Stimulated activated CD8-positive, alpha-beta memory T cell treated with anti-CD3 and anti-CD28 coated beads, Interleukin-7, amount 100 ng/mL, for 48 hours (primary cell): Measurements from ENCODE around the gene POLR3H.
"Not testable (repeated sequence)": the region's sequence is repeated elsewhere in the genome, so short reads cannot be mapped to it uniquely, and the experiment has no call there.

Source experiments
- DNase-seq, 2 donors: peaks; one replicate each; pipeline ENCODE4 v3.0.0-alpha.2; 2020; ENCODE audit warnings: low read depth in 1 of 2; ENCODE audit errors: extremely low read depth in 1 of 2

POLR3H gene, protein sequence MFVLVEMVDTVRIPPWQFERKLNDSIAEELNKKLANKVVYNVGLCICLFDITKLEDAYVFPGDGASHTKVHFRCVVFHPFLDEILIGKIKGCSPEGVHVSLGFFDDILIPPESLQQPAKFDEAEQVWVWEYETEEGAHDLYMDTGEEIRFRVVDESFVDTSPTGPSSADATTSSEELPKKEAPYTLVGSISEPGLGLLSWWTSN

DNA sequence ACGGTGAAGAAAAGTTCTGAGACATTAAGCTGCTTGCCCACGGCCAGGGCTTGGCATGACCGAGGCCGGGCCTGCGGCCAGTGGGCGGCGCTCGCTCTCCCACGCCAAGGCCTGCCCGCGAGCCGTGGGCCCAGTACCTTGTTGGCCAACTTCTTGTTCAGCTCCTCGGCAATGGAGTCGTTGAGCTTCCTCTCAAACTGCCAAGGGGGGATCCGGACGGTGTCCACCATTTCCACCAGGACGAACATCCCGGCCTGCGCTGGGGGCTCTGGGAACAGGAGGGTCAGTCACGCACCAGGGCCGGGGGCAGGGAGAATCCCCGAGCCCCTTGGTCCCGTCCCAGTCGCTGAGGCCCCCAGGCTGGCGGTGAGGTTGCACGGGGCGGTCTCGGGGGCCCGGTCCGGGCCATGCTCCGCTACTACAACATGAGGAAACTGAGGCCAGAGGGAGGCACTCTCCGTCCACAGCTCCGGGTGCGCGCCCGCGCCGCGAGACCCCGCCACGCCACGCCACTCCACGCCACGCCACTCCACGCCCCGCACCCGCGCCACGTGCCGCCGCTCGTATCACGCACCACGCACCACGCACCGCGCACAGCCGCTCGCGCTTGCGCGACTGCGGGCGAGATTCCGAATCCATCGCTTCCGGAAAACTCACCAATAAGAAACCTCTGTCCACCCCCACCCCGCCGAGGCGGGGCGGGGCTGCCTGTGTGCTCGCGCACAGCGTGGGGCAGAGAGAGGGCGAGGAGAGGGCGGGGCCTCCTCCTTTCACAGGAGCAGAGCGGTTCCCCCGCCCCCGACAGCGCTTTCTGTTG lies at the start of gene POLR3H:
TSS of gene POLR3H (minus strand) at position 617 of the 817 bp plus-strand sequence. CDS start at position 248, 369 bp downstream.
- DNase-seq, result peak; percentile 94 to 98

DNA sequence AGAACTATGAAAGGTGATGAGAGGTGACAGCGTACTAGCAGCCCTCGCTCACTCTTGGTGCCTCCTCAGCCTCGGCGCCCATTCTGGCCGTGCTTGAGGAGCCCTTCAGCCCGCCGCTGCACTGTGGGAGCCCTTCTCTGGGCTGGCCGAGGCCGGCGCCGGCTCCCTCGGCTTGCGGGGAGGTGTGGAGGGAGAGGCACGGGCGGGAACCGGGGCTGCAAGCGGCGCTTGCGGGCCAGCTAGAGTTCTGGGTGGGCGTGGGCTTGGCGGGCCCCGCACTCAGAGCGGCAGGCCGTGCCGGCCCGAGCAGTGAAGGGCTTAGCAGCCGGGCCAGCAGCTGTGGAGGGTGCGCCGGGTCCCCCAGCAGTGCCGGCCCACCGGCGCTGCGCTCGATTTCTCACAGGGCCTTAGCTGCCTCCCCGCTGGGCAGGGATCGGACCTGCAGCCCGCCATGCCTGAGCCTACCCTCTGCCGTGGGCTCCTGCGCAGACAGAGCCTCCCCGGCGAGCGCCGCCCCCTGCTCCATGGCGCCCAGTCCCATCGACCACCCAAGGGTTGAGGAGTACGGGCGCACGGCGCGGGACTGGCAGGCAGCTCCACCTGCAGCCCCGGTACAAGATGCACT lies 49.2 kb upstream of the POLR3H start:
- not testable (repeated sequence) for DNase-seq

DNA sequence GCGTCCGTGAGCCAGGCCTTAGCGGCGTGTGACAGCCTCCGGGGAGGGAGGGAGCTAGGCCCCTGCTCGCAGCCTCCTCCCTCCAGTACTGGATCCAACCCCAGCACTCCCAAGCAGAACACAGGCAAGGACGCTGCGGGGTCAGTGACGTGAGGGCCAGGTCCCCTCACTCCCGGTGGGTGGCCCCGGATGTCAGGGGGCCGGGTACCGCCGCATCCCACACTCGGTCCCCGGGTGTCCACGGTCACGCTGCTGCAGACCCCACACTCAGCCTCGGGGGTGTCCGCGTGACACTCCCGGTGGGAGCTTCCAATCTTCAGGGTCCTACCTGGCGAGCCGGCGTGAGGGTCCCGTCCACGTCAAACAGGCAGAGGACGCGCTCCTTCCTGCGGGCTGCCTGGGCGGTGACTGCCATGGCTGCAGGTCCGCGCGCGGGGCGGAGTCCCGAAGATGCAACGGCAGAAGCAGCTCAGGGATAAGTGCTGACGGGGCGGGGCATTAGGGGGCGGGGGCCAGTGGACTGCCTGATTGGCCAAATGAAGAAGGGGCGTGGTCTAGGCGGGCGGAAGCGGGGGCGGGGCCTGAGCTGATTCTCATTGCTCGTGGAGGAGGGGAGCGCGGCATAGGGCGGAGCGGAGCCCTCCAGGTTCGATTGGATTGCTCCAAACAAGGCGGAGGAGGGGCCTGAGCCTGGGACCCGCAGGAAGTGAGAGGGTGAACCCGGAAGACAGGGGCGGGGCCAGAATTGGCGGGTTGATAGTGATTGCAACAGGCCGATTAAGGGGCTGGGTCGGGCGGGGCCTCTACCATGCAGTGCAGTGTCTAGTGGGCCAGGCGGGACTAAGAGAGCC lies 45.3 kb upstream of the POLR3H start, which contains the start of gene PMM1:
TSS of gene PMM1 (minus strand) at position 450 of the 851 bp plus-strand sequence. CDS start at position 415, 35 bp downstream.
- peak; percentile 100 for DNase-seq

DNA sequence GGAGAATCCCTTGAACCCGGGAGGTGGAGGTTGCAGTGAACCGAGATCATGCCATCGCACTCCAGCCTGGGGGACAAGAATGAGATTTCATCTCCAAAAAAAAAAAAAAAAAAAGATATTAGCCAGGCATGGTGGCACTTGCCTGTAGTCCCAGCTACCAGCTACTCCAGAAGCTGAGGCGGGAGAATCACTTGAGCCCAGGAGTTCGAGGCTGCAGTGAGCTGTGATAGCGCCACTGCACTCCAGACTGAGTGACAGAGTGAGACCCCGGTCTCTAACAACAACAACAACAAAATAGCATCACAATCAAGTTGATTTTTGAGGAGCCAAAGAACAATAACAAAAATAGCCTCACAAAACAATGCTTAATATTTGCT lies 43.1 kb upstream of the POLR3H start:
- no peak for DNase-seq

DNA sequence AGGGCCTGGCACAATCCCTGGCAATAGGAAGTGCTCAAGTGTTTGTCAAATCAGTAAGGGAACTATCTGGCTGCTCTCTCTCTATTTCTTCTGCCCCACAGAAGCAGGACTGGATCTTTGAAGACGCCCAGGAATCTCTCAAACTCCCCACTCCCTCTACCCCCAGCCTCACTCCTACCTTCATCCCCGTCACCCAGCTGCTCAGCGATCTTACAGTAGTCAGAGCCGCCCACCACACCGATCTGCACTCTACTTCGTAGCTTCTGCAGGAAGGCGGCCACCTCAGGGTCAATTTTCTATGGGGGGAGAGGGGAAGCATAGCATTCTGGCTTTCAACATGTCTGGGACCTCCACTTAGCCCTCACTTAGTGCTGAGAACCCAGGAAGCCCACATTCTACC lies 41.6 kb upstream of the POLR3H start:
- DNase-seq, result no peak

DNA sequence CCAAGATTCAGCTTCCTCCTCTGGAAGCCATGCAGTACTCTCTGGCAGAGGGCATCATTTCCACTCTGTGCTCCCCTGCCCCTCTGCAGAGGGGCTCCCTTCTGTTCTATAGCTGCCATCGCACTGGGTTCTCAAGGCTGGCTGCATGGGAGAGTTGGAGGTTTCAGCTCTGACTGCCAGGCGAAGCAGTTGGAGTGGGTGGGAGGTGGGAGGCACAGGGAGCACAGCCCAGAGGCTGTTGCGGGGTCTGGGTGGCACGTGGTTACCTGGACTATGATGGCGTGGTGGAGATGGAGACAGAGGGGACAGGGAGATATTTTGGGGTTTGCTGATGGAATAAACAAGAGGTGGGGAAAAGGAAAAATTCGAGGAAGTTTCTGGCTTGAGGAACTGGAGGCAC lies 40.6 kb upstream of the POLR3H start:
- DNase-seq, result no peak

DNA sequence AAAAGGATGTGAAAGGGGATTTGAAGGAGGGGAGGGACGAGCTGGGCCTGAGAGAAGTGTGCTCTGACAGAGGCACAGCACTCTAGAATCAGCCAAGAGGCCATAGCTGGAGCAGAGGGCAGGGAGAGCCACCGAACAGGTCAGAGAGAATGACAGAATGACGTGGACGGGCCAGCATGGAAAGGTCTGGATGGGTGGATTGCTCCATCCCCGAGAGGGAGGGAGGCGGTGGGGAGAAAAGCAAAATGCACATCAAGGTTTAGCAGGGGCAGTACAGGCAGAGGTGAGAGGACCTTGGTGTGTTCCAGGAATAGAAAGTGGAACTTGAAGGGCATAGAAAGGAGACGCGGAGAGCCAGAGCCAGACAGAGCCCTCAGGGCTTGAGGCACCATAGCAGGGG lies 38.4 kb upstream of the POLR3H start:
- no peak for DNase-seq

DNA sequence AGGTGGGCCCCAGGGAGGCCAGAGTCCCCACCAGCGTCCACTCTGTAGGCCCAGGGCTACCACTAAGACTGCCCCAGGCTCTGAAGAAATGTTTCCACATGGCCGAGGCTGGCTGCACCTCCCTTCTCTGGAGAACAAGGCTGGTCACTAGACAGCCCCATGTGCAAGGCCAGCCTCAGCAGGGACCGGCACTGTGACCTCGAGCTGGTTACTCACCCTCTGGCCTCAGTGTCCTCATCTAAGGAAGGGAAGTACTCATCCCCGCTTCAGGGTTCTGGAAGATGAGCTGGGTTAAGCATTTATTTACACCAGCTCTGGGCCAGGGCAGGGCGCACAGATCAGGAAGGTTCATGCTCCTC lies 35.7 kb upstream of the POLR3H start:
- no peak for DNase-seq

DNA sequence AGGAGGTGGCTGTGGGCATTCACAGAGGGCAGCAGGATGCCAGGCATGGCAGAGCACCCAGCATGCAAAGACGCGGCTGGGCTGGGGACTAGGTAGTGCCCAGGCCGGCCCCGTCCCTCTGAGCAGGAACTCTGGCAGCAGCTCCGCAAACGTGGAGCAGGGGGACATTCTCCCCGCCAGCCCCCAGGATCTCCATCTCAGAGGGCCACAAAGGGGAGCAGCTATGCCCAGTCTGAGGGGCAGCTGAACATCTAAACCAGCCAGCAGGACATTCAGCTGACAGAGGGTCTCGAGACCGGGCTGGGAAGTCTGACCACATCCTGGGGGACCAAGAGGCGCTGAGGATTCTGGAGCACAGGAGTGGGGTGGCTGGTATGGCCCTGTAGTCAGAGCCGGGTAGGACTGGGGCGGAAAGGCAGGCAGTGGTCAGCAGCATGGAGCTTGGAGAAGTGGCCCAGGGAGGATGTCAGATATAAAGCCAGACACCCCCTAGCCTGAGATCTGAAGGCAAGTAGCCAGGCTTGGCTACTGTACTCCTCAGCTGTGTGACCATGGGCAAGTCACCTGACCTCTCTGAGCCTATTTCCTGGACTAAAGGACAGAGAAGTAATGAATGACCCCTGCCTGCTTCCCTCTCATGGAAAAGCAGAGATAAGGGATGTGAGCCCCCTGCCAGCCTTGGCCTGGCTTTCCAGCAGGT lies 35.2 kb upstream of the POLR3H start:
- no peak for DNase-seq

DNA sequence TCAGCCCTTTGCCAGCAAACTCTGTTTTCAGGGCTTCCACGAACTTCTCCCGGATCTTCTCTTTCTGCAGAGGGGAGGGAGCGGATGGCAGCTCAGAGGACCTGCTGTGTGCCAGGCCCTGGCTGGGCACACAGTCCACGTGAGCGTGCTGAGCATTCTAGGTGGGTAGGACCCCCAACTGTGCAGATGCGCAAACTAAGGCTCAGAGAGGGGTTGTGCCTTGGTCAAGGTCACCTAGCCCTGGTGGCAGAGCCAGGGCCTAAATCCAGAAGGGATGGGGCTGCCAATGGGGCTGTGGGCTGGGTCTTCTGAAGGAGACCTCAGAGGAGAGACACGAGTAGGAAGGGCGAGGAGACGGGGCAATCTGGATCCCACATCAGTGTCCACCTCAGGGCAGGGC lies 34.5 kb upstream of the POLR3H start:
- no peak for DNase-seq

DNA sequence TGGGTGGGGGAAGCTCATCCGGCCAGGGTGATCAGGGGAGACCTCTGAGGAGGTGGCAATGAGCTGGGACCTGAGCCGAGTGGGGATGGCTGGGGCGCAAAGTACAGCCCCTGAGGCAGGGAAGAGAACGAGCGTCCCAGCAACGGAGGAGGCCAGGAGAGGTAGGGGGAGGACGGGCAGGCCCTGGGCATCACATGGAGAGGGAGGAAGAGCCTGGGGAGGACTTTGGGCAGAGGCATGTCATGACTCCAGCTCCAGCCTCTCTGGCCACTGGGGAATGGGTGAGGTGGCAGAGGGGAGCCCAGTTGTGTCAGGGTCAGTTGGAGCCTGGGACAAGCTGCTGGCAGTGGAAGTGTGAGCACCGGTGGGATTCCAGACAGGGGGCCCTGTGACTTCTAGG lies 33.8 kb upstream of the POLR3H start:
- DNase-seq, result no peak

DNA sequence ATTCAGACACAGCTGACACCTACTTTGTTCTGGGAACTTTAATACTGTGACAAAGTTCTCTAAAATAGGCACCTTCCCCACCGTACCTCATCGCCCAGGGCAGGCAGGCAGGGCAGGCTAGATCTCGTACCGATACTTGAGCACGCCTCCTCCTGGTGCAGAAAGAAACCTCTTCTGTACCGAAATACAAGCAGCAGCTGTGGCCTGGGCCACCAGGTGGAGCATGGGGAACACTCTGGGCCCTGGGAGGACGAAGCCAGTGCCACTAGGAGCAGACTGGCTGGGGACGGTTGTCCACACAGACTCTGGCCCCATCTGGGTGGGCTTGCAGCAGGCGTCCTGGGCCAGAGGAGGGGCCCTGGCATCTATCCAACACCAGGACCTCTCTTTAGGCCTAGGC lies 32.6 kb upstream of the POLR3H start:
- peak in 1 of 2 donors; percentile 13 for DNase-seq

DNA sequence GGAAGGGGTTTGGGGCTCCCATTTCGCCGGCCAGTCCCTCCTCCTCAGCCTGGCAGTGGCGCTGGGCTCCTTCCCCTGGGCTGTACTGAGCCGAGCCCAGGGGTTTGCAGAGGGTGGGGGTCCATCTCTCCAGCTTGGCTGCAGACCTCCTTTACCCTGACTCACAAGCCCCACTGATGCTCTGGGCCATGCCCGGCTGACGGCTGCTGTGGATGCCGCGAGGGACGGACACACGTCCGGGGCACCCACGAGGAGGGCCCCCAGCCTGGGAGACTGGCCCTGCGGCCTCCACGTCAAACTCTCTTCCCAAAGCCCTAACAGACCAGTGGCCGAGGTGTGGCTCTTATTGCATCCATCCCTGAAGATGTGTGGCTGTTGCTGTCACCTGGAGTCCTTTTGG lies 31.3 kb upstream of the POLR3H start:
- DNase-seq, result no peak

DNA sequence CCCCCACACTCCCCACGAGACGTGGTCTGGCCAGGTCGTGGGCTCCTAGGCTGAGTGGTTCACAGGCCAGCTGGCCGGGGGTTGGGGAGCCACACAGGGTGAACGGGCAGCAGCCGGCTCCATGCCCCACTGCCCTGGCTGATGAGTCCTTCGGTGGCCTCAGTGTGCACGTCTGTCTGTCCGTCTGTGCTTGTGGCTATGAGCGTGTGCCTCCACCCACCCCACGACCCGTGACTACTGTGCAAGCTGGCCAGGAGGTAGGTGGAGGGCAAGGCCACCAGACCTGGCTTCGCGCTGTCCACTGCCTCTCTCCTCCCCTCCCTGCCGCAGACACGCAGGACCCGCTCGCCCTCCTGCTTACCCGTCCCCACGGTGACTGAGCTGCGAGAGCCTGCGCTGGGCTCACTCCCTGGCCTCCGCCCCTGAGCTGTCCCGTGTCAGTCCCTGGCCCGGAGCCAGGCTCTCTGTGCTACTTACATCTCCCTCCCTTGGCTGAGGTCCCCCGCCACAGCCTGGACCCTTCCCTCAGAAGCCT lies 30.6 kb upstream of the POLR3H start:
- DNase-seq, result no peak

DNA sequence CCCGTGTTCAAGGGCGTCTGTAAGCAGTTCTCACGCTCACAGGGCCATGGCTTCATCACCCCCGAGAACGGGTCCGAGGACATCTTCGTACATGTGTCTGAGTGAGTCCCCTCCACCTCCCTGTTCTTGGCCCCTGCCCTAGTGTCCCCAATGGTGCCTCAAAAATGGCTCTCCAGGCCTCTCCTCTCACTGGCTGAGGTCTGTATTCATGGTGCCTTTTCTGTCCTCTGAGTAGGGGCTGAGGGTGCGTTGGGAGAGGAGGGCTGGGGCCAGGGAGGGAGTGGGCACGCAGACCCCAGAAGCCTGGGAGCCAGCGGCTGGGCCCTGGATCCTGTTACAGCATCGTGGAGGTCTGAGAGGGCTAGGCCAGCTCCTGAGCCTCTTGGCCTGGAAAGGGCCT lies 29.4 kb upstream of the POLR3H start:
- DNase-seq, result no peak

DNA sequence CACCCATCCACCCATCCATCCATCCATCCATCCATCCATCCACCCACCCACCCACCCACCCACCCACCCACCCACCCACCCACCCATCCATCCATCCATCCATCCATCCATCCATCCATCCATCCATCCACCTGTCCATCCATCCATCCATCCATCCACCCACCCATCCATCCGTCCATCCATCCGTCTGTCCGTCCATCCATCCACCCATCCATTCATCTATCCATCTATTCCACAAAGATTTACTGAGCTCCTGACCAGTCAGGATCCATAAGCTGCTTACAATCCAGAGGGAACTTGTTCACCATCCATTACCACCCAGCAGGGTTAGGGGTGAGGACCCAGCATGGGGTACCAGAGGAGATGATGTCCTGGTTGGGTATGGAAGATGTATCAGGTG lies 28.0 kb upstream of the POLR3H start:
- not testable (repeated sequence) for DNase-seq

DNA sequence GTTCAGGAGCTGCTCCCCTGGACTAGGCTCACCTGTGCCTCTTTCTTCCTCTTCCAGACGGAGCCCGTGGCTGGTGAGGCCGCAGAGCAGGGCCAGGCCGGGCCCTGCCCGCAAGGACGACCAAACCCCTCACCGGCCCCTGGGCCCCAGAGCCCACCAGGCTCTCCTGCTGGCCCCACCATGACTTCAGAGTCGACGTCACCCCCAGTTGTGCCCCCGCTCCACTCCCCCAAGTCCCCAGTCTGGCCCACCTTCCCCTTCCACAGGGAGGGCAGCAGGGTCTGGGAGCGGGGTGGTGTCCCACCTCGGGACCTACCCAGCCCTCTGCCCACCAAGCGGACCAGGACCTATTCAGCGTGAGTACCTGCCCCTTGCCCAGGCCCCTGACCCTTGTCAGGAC lies 27.5 kb upstream of the POLR3H start:
- no peak for DNase-seq

DNA sequence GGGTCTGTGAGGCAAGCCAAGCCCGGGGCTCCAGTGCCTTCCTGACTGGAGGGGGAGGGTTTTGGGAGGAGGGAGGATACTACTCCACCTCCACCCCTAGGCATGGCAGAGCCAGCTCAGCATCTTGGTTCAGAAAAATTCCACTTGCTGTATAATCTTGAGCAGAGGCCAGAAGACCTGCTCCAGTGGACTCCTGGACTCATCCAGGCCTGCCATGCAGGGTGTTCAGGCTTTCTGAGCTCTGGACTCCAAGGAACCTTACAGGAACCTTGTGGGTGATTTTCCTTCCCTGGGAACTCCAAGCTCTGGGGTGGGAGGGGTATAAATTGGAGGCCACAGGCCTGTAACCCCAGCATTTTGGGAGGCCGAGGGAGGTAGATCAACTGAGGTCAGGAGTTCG lies 26.0 kb upstream of the POLR3H start:
- DNase-seq, result no peak

DNA sequence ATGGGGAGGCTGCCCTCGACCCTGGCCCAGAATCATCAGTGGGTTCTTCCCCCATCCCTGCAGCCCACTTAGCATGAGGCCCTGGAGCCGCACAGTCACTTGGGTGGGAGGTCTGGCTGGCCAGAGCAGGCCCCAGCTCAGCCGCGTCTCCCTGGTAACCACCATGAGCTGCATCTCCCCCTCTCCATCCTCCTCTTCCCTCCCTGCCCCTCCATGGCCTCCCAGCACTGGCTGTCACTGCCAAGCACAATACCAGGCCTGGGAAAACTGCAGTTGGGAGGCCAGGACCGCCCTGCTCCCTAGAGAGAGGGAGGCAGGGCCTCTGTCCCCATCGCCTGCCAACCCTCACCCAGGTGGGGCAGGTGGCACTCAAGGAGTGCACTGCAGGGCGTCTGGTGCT lies 24.5 kb upstream of the POLR3H start:
- DNase-seq, result no peak

DNA sequence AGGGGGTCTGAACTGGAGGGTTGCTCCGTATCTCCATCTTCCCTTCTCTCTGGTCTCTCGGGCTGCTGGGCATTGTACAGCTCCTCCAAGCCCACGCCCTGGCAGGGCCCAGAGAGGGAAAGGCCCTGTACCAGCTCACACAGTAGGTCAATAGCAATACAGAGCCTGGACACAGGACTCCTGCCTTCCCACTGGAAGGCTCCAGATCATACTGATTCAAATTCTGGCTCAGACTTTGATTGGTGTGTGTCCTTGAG lies 23.2 kb upstream of the POLR3H start:
- no peak for DNase-seq
